HG02852 (cell line): ENCODE results near the gene P2RY1.

Experiments
- ATAC-seq: cut with Tn5 transposase; IDR thresholded peaks from one replicate; pipeline ENCODE4 v1.9.1; 2021; ENCODE audit warnings: mild to moderate bottlenecking, moderate library complexity; ENCODE audit not compliant: unreplicated experiment

The P2RY1 gene

GRCh38 chr3:152834776-152835600, at the start of gene P2RY1:
Gene P2RY1, plus strand, starts transcription at chr3:152835131. Its CDS starts 652 bp downstream, at chr3:152835783.
- ATAC-seq = peak; percentile 78

- no peak for ATAC-seq
Observed at GRCh38 chr3:152786977-152787681, 47.8 kb upstream of the P2RY1 start.

- no peak for ATAC-seq
Observed at GRCh38 chr3:152790651-152791387, 44.1 kb upstream of the P2RY1 start.

- ATAC-seq = no peak
Observed at GRCh38 chr3:152793969-152794368, 41.0 kb upstream of the P2RY1 start.

- ATAC-seq = no peak
Observed at GRCh38 chr3:152797751-152798432, 37.0 kb upstream of the P2RY1 start.

GRCh38 chr3:152811974-152812760, 22.8 kb upstream of the P2RY1 start:
- ATAC-seq = no peak

GRCh38 chr3:152817400-152817799, 17.5 kb upstream of the P2RY1 start:
- no peak for ATAC-seq

GRCh38 chr3:152818027-152818426, 16.9 kb upstream of the P2RY1 start:
- ATAC-seq = no peak

- ATAC-seq = no peak
Observed at GRCh38 chr3:152823173-152823572, 11.8 kb upstream of the P2RY1 start.

- ATAC-seq = no peak
Observed at GRCh38 chr3:152823781-152824180, 11.2 kb upstream of the P2RY1 start.

- ATAC-seq = no peak
Observed at GRCh38 chr3:152825566-152825965, 9.4 kb upstream of the P2RY1 start.

GRCh38 chr3:152826476-152826875, 8.5 kb upstream of the P2RY1 start:
- ATAC-seq = no peak

GRCh38 chr3:152827313-152827712, 7.6 kb upstream of the P2RY1 start:
- ATAC-seq = no peak

- ATAC-seq = no peak
Observed at GRCh38 chr3:152828075-152828840, 6.7 kb upstream of the P2RY1 start.

- no peak for ATAC-seq
Observed at GRCh38 chr3:152830245-152830644, 4.7 kb upstream of the P2RY1 start.

GRCh38 chr3:152832046-152832445, 2.9 kb upstream of the P2RY1 start:
- no peak for ATAC-seq

GRCh38 chr3:152833089-152833488, 1.8 kb upstream of the P2RY1 start:
- no peak for ATAC-seq

- ATAC-seq = no peak
Observed at GRCh38 chr3:152834191-152834775, 648 bp upstream of the P2RY1 start.

- ATAC-seq = no peak
Observed at GRCh38 chr3:152835601-152836102, 721 bp downstream of the P2RY1 start.
